Mesendoderm (in vitro differentiated cells): ENCODE data around the gene CMC1.

Experiments used
- DNase-seq: peaks from one replicate; pipeline ENCODE4 v3.0.0; 2013
- H2AK5ac ChIP-seq: 2 replicates; pipeline ENCODE4 v1.6.1; 2013; ENCODE audit warnings: low read length, inconsistent platforms
- H2BK120ac ChIP-seq: 2 replicates; pipeline ENCODE4 v1.6.1; 2013; ENCODE audit warnings: low read depth, mild to moderate bottlenecking, low read length, moderate library complexity, mixed read lengths
- H2BK15ac ChIP-seq: replicated peaks from 2 replicates; pipeline ENCODE4 v1.6.1; 2013; ENCODE audit warnings: low read depth, mild to moderate bottlenecking, moderate library complexity
- H2BK5ac ChIP-seq: 2 replicates; pipeline ENCODE4 v1.6.1; 2013; ENCODE audit warnings: low read length, inconsistent platforms
- H3K18ac ChIP-seq: 2 replicates; pipeline ENCODE4 v1.6.1; 2013; ENCODE audit warnings: mild to moderate bottlenecking, low read length, mixed read lengths
- H3K23ac ChIP-seq: one replicate; pipeline ENCODE4 v1.6.1; 2013; ENCODE audit warnings: low read length
- H3K27ac ChIP-seq: 2 replicates; pipeline ENCODE4 v1.5.1; 2013; ENCODE audit warnings: low read depth, mild to moderate bottlenecking, inconsistent platforms, low read length, moderate library complexity
- H3K27me3 ChIP-seq: 2 replicates; pipeline ENCODE4 v1.6.1; 2013; ENCODE audit warnings: low read length, control low read depth, mild to moderate bottlenecking, inconsistent platforms; ENCODE audit not compliant: insufficient read depth, poor library complexity
- H3K36me3 ChIP-seq: 2 replicates; pipeline ENCODE4 v1.6.1; 2013; ENCODE audit warnings: low read length, inconsistent platforms; ENCODE audit not compliant: control insufficient read depth, insufficient read depth
- H3K4ac ChIP-seq: one replicate; pipeline ENCODE4 v1.6.1; 2013; ENCODE audit warnings: low read depth, mild to moderate bottlenecking, low read length, moderate library complexity
- H3K4me1 ChIP-seq: 2 replicates; pipeline ENCODE4 v1.6.1; 2013; ENCODE audit warnings: low read depth, low read length, inconsistent platforms; ENCODE audit not compliant: control insufficient read depth
- H3K4me2 ChIP-seq: 2 replicates; pipeline ENCODE4 v1.6.1; 2013; ENCODE audit warnings: low read length
- H3K4me3 ChIP-seq: 2 replicates; pipeline ENCODE4 v1.5.1; 2013; ENCODE audit warnings: mild to moderate bottlenecking, low read length
- H3K56ac ChIP-seq: one replicate; pipeline ENCODE4 v1.6.1; 2013; ENCODE audit warnings: low read length
- H3K79me1 ChIP-seq: 2 replicates; pipeline ENCODE4 v1.6.1; 2013; ENCODE audit warnings: low read length, inconsistent platforms
- H3K79me2 ChIP-seq: 2 replicates; pipeline ENCODE4 v1.6.1; 2013; ENCODE audit warnings: mild to moderate bottlenecking, low read length; ENCODE audit not compliant: control insufficient read depth, insufficient read depth
- H3K9ac ChIP-seq: 2 replicates; pipeline ENCODE4 v1.6.1; 2013; ENCODE audit warnings: low read length, inconsistent platforms
- H4K5ac ChIP-seq: one replicate; pipeline ENCODE4 v1.6.1; 2013; ENCODE audit warnings: low read length
- H4K8ac ChIP-seq: one replicate; pipeline ENCODE4 v1.6.1; 2013; ENCODE audit warnings: low read depth, mild to moderate bottlenecking, control low read depth, low read length, moderate library complexity
- WGBS: extraction: QIAGEN DNeasy Blood & Tissue Kit; methylation state at CpG from one replicate; pipeline ENCODE4 v1.1.7; 2013; ENCODE audit warnings: low lambda C conversion rate, missing lambda C conversion rate; ENCODE audit not compliant: insufficient coverage; ENCODE audit errors: extremely low coverage; 5-methylcytosine and 5-hydroxymethylcytosine counted together

Gene CMC1

GRCh38 chr3:28234454-28234853, 7.0 kb upstream of the CMC1 start:
- Histone ChIP-seq H3K9ac (no peak overlapping the region), H3K4me2 (no peak overlapping the region), H2AK5ac (no peak overlapping the region), H3K79me2 (no peaks in the 10 kb centered on the region), H4K8ac (no peak overlapping the region), H3K23ac (no peak overlapping the region), H2BK15ac (no peak overlapping the region), H3K4me3 (no peak overlapping the region), H3K27me3 (no peaks in the 10 kb centered on the region), H3K27ac (no peak overlapping the region), H2BK120ac (no peak overlapping the region), H2BK5ac (no peak overlapping the region), H3K56ac (no peak overlapping the region), H3K18ac (no peak overlapping the region), H4K5ac (no peak overlapping the region), H3K4me1 (peaks cover 4% of the 10 kb centered on the region), H3K79me1 (no peaks in the 10 kb centered on the region), H3K36me3 (no peaks in the 10 kb centered on the region), H3K4ac (no peak overlapping the region)
- no peak for DNase-seq

- Histone ChIP-seq H2BK120ac (no peak overlapping the region), H2BK15ac (no peak overlapping the region), H3K56ac (no peak overlapping the region), H3K9ac (no peak overlapping the region), H4K5ac (no peak overlapping the region), H3K27me3 (no peaks in the 10 kb centered on the region), H3K4ac (no peak overlapping the region), H3K36me3 (no peaks in the 10 kb centered on the region), H3K79me1 (peaks cover 6% of the 10 kb centered on the region), H3K4me3 (no peak overlapping the region), H2BK5ac (no peak overlapping the region), H3K18ac (no peak overlapping the region), H4K8ac (no peak overlapping the region), H3K4me1 (peaks cover 6% of the 10 kb centered on the region), H3K79me2 (peaks cover 6% of the 10 kb centered on the region), H3K27ac (no peak overlapping the region), H3K23ac (no peak overlapping the region), H3K4me2 (no peak overlapping the region), H2AK5ac (no peak overlapping the region)
- no peak for DNase-seq
- no CpG with 5 or more reads among the region's 3 CpGs for WGBS
Observed at GRCh38 chr3:28239108-28239507, 2.3 kb upstream of the CMC1 start.

GRCh38 chr3:28240441-28240840, 978 bp upstream of the CMC1 start:
- no peak overlapping the region for H2BK120ac ChIP-seq
- no CpG with 5 or more reads among the region's 7 CpGs for WGBS
- H3K4me2 ChIP-seq, result no peak overlapping the region
- no peaks in the 10 kb centered on the region for H3K27me3 ChIP-seq
- H3K4me1 ChIP-seq, result peaks cover 6% of the 10 kb centered on the region
- no peak overlapping the region for H2BK15ac ChIP-seq
- no peak overlapping the region for H2AK5ac ChIP-seq
- no peak overlapping the region for H3K4me3 ChIP-seq
- H3K27ac ChIP-seq, result no peak overlapping the region
- no peak overlapping the region for H3K18ac ChIP-seq
- H3K23ac ChIP-seq, result no peak overlapping the region
- peaks cover 9% of the 10 kb centered on the region for H3K79me2 ChIP-seq
- no peak overlapping the region for H3K4ac ChIP-seq
- no peak overlapping the region for H4K8ac ChIP-seq
- no peaks in the 10 kb centered on the region for H3K36me3 ChIP-seq
- H3K9ac ChIP-seq, result peak overlapping the region; percentile 23
- H3K79me1 ChIP-seq, result peaks cover 8% of the 10 kb centered on the region
- peak; percentile 69 for DNase-seq
- peak overlapping the region; percentile 64 for H3K56ac ChIP-seq
- no peak overlapping the region for H2BK5ac ChIP-seq
- H4K5ac ChIP-seq, result no peak overlapping the region

GRCh38 chr3:28242519-28242918, 1.1 kb downstream of the CMC1 start:
- Histone ChIP-seq H3K27ac (no peak overlapping the region), H3K4ac (no peak overlapping the region), H2BK5ac (no peak overlapping the region), H3K4me2 (no peak overlapping the region), H2AK5ac (no peak overlapping the region), H3K79me2 (peaks cover 17% of the 10 kb centered on the region), H3K27me3 (no peaks in the 10 kb centered on the region), H3K4me1 (peaks cover 6% of the 10 kb centered on the region), H3K9ac (no peak overlapping the region), H2BK120ac (no peak overlapping the region), H2BK15ac (no peak overlapping the region), H3K23ac (no peak overlapping the region), H3K79me1 (peaks cover 11% of the 10 kb centered on the region), H3K4me3 (no peak overlapping the region), H3K18ac (no peak overlapping the region), H4K8ac (no peak overlapping the region), H3K36me3 (no peaks in the 10 kb centered on the region), H3K56ac (no peak overlapping the region), H4K5ac (no peak overlapping the region)
- no CpG with 5 or more reads among the region's 3 CpGs for whole genome bisulfite sequencing
- no peak for DNase-seq

- Histone ChIP-seq H2BK5ac (no peak overlapping the region), H4K8ac (no peak overlapping the region), H3K4me2 (no peak overlapping the region), H3K23ac (no peak overlapping the region), H3K27me3 (no peaks in the 10 kb centered on the region), H3K4ac (no peak overlapping the region), H3K56ac (no peak overlapping the region), H3K27ac (no peak overlapping the region), H3K18ac (no peak overlapping the region), H3K79me1 (peaks cover 13% of the 10 kb centered on the region), H3K36me3 (no peaks in the 10 kb centered on the region), H3K9ac (no peak overlapping the region), H3K4me3 (no peak overlapping the region), H2BK120ac (no peak overlapping the region), H2BK15ac (no peak overlapping the region), H3K4me1 (peaks cover 6% of the 10 kb centered on the region), H4K5ac (no peak overlapping the region), H2AK5ac (no peak overlapping the region), H3K79me2 (peaks cover 19% of the 10 kb centered on the region)
- no CpG with 5 or more reads among the region's 3 CpGs for WGBS
- peak; percentile 47 for DNase-seq
Observed at GRCh38 chr3:28243424-28244106, 2.1 kb downstream of the CMC1 start.

DNA sequence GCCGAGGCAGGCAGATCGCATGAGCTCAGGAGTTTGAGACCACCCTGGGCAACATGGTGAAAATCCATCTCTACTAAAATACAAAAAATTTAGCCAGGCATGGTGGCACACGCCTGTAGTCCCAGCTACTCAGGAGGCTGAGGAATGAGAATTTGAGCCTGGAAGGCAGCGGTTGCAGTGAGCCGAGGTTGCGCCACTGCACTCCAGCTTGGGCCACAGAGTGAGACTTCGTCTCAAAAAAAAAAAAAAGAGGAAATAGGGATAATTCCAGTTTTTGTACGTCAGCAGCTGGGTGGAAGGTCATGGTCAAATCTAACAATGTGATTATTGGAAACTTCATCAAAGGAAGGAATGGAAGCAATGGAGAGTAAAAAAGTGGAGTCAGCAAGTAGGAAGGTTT, 3.1 kb downstream of the CMC1 start:
- DNase-seq, result no peak
- Histone ChIP-seq H3K36me3 (no peaks in the 10 kb centered on the region), H3K27ac (no peak overlapping the region), H3K4me1 (peaks cover 2% of the 10 kb centered on the region), H2BK15ac (no peak overlapping the region), H2BK120ac (no peak overlapping the region), H2AK5ac (no peak overlapping the region), H3K9ac (no peak overlapping the region), H4K8ac (no peak overlapping the region), H3K27me3 (no peaks in the 10 kb centered on the region), H3K56ac (no peak overlapping the region), H2BK5ac (no peak overlapping the region), H3K79me1 (peaks cover 13% of the 10 kb centered on the region), H3K4me3 (no peak overlapping the region), H3K79me2 (peaks cover 19% of the 10 kb centered on the region), H3K18ac (no peak overlapping the region), H3K23ac (no peak overlapping the region), H3K4me2 (no peak overlapping the region), H3K4ac (no peak overlapping the region), H4K5ac (no peak overlapping the region)
- no CpG with 5 or more reads among the region's 8 CpGs for WGBS
